ENCODE results near the gene ARHGEF25. TPM values are rescaled to one million over a fixed set of nuclear protein-coding genes. Genes with fewer than 3 reads are reported as not detected.
"Not testable (repeated sequence)": the region's sequence is repeated elsewhere in the genome, so short reads cannot be mapped to it uniquely, and the experiment has no call there.

The ARHGEF25 gene
- total RNA-seq, 1 experiment from 2014 or later = 12.9 TPM

GRCh38 chr12:57655541-57656240 is 44.5 kb downstream of the ARHGEF25 start:
- H2AFZ ChIP-seq = no peak overlapping the region
- no peak for TF ChIP-seq EZH2 (IDR thresholded peaks at IDR 0.05; ENCODE audit: low read depth)
- no peak for TF ChIP-seq CTCF (conservative IDR thresholded peaks at IDR 0.05)
- no peaks in the 10 kb centered on the region for H3K9me2 ChIP-seq (ENCODE audit: insufficient read depth)
- BruUV-seq (replicated peaks) = no TSS peak
- H3F3A ChIP-seq (ENCODE audit: insufficient read depth, low read depth) = no peaks in the 10 kb centered on the region
- H3K4me3 ChIP-seq = no peak overlapping the region
- H3K4me1 ChIP-seq (replicated peaks; ENCODE audit: insufficient read depth) = no peaks in the 10 kb centered on the region
- H3K9me3 ChIP-seq (ENCODE audit: insufficient read depth, low read depth) = 0 out of 2 replicates have a peak, but pooled peaks cover 4% of the 10 kb centered on the region
- no peak for DNase-seq
- no peaks in the 10 kb centered on the region for H4K20me1 ChIP-seq (ENCODE audit: insufficient read depth)
- H3K27ac ChIP-seq = no peak overlapping the region
- intact Hi-C loops (cut with micrococcal nuclease; ENCODE audit: unreplicated experiment) = no loop called here
- H3K4me2 ChIP-seq = no peak overlapping the region
- H3K79me2 ChIP-seq (ENCODE audit: low read depth) = no peaks in the 10 kb centered on the region
- CTCF ChIA-PET = no interaction called here
- peaks cover 27% of the 10 kb centered on the region for H3K27me3 ChIP-seq (ENCODE audit: insufficient read depth, low read depth)
- no peaks in the 10 kb centered on the region for H3K36me3 ChIP-seq (ENCODE audit: low read depth)
- POLR2A ChIA-PET (ENCODE audit: unreplicated experiment) = no interaction called here

GRCh38 chr12:57656408-57656807 is 45.2 kb downstream of the ARHGEF25 start:
- H3K36me3 ChIP-seq (ENCODE audit: low read depth); H4K20me1 ChIP-seq (ENCODE audit: insufficient read depth); BruUV-seq (replicated peaks); POLR2A ChIA-PET (ENCODE audit: unreplicated experiment); H3K9me2 ChIP-seq (ENCODE audit: insufficient read depth); H3K79me2 ChIP-seq (ENCODE audit: low read depth); intact Hi-C loops (cut with micrococcal nuclease; ENCODE audit: unreplicated experiment); H3K4me1 ChIP-seq (replicated peaks; ENCODE audit: insufficient read depth); H3F3A ChIP-seq (ENCODE audit: insufficient read depth, low read depth); H3K9me3 ChIP-seq (ENCODE audit: insufficient read depth, low read depth); H3K27ac ChIP-seq; DNase-seq: not testable (repeated sequence)
- H2AFZ ChIP-seq = peak overlapping the region; percentile 61; the same call in 1 of the 2 replicates
- H3K27me3 ChIP-seq (ENCODE audit: insufficient read depth, low read depth) = peaks cover 27% of the 10 kb centered on the region
- H3K4me2 ChIP-seq = peak overlapping the region; percentile 41
- CTCF ChIA-PET = interaction anchor here (0.6 kb wide), 1 partner anchor 16 kb away, joined by 4 read pairs; no protein-coding TSS in a partner anchor
- H3K4me3 ChIP-seq = peak overlapping the region; percentile 28; the same call in 1 of the 2 replicates

GRCh38 chr12:57657744-57658143 is 46.5 kb downstream of the ARHGEF25 start:
- CTCF ChIA-PET = no interaction called here
- no peaks in the 10 kb centered on the region for H3K79me2 ChIP-seq (ENCODE audit: low read depth)
- TF ChIP-seq EZH2 (IDR thresholded peaks at IDR 0.05; ENCODE audit: low read depth) = no peak
- TF ChIP-seq CTCF (conservative IDR thresholded peaks at IDR 0.05) = no peak
- no peak overlapping the region for H3K4me3 ChIP-seq
- no peak overlapping the region for H3K4me2 ChIP-seq
- no TSS peak for BruUV-seq (replicated peaks)
- H3K9me2 ChIP-seq (ENCODE audit: insufficient read depth) = no peaks in the 10 kb centered on the region
- no peak overlapping the region for H2AFZ ChIP-seq
- peaks cover 20% of the 10 kb centered on the region for H3K9me3 ChIP-seq (ENCODE audit: insufficient read depth, low read depth)
- POLR2A ChIA-PET (ENCODE audit: unreplicated experiment) = no interaction called here
- H4K20me1 ChIP-seq (ENCODE audit: insufficient read depth) = no peaks in the 10 kb centered on the region
- no peak for DNase-seq
- peaks cover 27% of the 10 kb centered on the region for H3K27me3 ChIP-seq (ENCODE audit: insufficient read depth, low read depth)
- intact Hi-C loops (cut with micrococcal nuclease; ENCODE audit: unreplicated experiment) = no loop called here
- no peak overlapping the region for H3K27ac ChIP-seq
- no peaks in the 10 kb centered on the region for H3K36me3 ChIP-seq (ENCODE audit: low read depth)
- H3K4me1 ChIP-seq (replicated peaks; ENCODE audit: insufficient read depth) = no peaks in the 10 kb centered on the region
- no peaks in the 10 kb centered on the region for H3F3A ChIP-seq (ENCODE audit: insufficient read depth, low read depth)

- Histone ChIP-seq H3K27me3 (ENCODE audit: insufficient read depth, low read depth) (peaks cover 32% of the 10 kb centered on the region), H4K20me1 (ENCODE audit: insufficient read depth) (no peaks in the 10 kb centered on the region), H3K4me2 (no peak overlapping the region), H2AFZ (no peak overlapping the region), H3F3A (ENCODE audit: insufficient read depth, low read depth) (no peaks in the 10 kb centered on the region), H3K36me3 (ENCODE audit: low read depth) (no peaks in the 10 kb centered on the region), H3K27ac (no peak overlapping the region), H3K4me3 (no peak overlapping the region), H3K79me2 (ENCODE audit: low read depth) (no peaks in the 10 kb centered on the region), H3K9me3 (ENCODE audit: insufficient read depth, low read depth) (peaks cover 20% of the 10 kb centered on the region), H3K4me1 (replicated peaks; ENCODE audit: insufficient read depth) (no peaks in the 10 kb centered on the region), H3K9me2 (ENCODE audit: insufficient read depth) (no peaks in the 10 kb centered on the region)
- no peak for DNase-seq
- BruUV-seq (replicated peaks) = no TSS peak
- TF ChIP-seq EZH2 (IDR thresholded peaks at IDR 0.05; ENCODE audit: low read depth) (no peak), CTCF (conservative IDR thresholded peaks at IDR 0.05) (no peak)
- ChIA-PET POLR2A (ENCODE audit: unreplicated experiment) (no interaction called here), CTCF (no interaction called here)
- intact Hi-C loops (cut with micrococcal nuclease; ENCODE audit: unreplicated experiment) = no loop called here
Observed at GRCh38 chr12:57658890-57659289, 47.7 kb downstream of the ARHGEF25 start.

Measured in PC-9 (cell line).